ENCODE measurements around the gene RAI1. TPM values are rescaled to one million over a fixed set of nuclear protein-coding genes. Genes with fewer than 3 reads are reported as not detected.

The RAI1 gene
- polyA plus RNA-seq, 4 donors, result 21.8 to 32.4 (median 23.6) TPM

GRCh38 chr17:17694169-17695081 is 13.2 kb downstream of the RAI1 start:
- DNase-seq (ENCODE audit: low read depth in 4 of 4, low spot score in 3 of 4), result no peak

GRCh38 chr17:17696085-17696484 is 14.8 kb downstream of the RAI1 start:
- no peak for DNase-seq (ENCODE audit: low read depth in 4 of 4, low spot score in 3 of 4)

GRCh38 chr17:17696882-17697633 is 15.8 kb downstream of the RAI1 start:
- DNase-seq (ENCODE audit: low read depth in 4 of 4, low spot score in 3 of 4), result no peak

- no peak for DNase-seq (ENCODE audit: low read depth in 4 of 4, low spot score in 3 of 4)
Measured at GRCh38 chr17:17698371-17698770, 17.1 kb downstream of the RAI1 start.

GRCh38 chr17:17698869-17699351 is 17.7 kb downstream of the RAI1 start:
- DNase-seq (ENCODE audit: low read depth in 4 of 4, low spot score in 3 of 4), result no peak

- no peak for DNase-seq (ENCODE audit: low read depth in 4 of 4, low spot score in 3 of 4)
Measured at GRCh38 chr17:17699491-17699890, 18.2 kb downstream of the RAI1 start.

- DNase-seq (ENCODE audit: low read depth in 4 of 4, low spot score in 3 of 4), result no peak
Measured at GRCh38 chr17:17700251-17700969, 19.2 kb downstream of the RAI1 start.

GRCh38 chr17:17701112-17701511 is 19.9 kb downstream of the RAI1 start:
- DNase-seq (ENCODE audit: low read depth in 4 of 4, low spot score in 3 of 4), result no peak

- no peak for DNase-seq (ENCODE audit: low read depth in 4 of 4, low spot score in 3 of 4)
Measured at GRCh38 chr17:17701658-17702057, 20.4 kb downstream of the RAI1 start.

GRCh38 chr17:17702449-17703139 is 21.3 kb downstream of the RAI1 start:
- DNase-seq (ENCODE audit: low read depth in 4 of 4, low spot score in 3 of 4), result no peak

GRCh38 chr17:17703140-17703919 is 22.1 kb downstream of the RAI1 start:
- DNase-seq (ENCODE audit: low read depth in 4 of 4, low spot score in 3 of 4), result no peak

GRCh38 chr17:17704931-17705330 is 23.7 kb downstream of the RAI1 start:
- no peak for DNase-seq (ENCODE audit: low read depth in 4 of 4, low spot score in 3 of 4)

GRCh38 chr17:17706140-17707060 is 25.1 kb downstream of the RAI1 start:
- no peak for DNase-seq (ENCODE audit: low read depth in 4 of 4, low spot score in 3 of 4)

- DNase-seq (ENCODE audit: low read depth in 4 of 4, low spot score in 3 of 4), result no peak
Measured at GRCh38 chr17:17708295-17708694, 27.0 kb downstream of the RAI1 start.

GRCh38 chr17:17708816-17709215 is 27.6 kb downstream of the RAI1 start:
- no peak for DNase-seq (ENCODE audit: low read depth in 4 of 4, low spot score in 3 of 4)

- no peak for DNase-seq (ENCODE audit: low read depth in 4 of 4, low spot score in 3 of 4)
Measured at GRCh38 chr17:17709815-17710321, 28.6 kb downstream of the RAI1 start.

GRCh38 chr17:17710355-17710727 is 29.1 kb downstream of the RAI1 start:
- no peak for DNase-seq (ENCODE audit: low read depth in 4 of 4, low spot score in 3 of 4)

Measured in right renal pelvis (tissue), 4 donors.